Neural progenitor cell (in vitro differentiated cells): ENCODE results near the gene RNF187. TPM values are rescaled to one million over a fixed set of nuclear protein-coding genes. Genes with fewer than 3 reads are reported as not detected.

ENCODE experiments used
- DNase-seq: peaks from one replicate; pipeline ENCODE4 v3.0.0-alpha.2; 2016; ENCODE audit warnings: low spot score
- H2AFZ ChIP-seq: fragments of 200-600 bp; sonication (generic); replicated peaks from 2 replicates; pipeline ENCODE4 v1.6.1; 2016; ENCODE audit warnings: antibody characterized with exemption
- H3F3A ChIP-seq: fragments of 200-600 bp; sonication (generic); 2 replicates; pipeline ENCODE4 v1.6.1; 2016; ENCODE audit warnings: antibody characterized with exemption, low read depth
- H3K27ac ChIP-seq: fragments of 200-600 bp; sonication (generic); 2 replicates; pipeline ENCODE4 v1.5.1; 2016; ENCODE audit warnings: mild to moderate bottlenecking
- H3K27me3 ChIP-seq: fragments of 200-600 bp; sonication (generic); 2 replicates; pipeline ENCODE4 v1.6.1; 2016; ENCODE audit warnings: mild to moderate bottlenecking, moderate library complexity
- H3K36me3 ChIP-seq: fragments of 200-600 bp; sonication (generic); 2 replicates; pipeline ENCODE4 v1.5.1; 2016
- H3K4me1 ChIP-seq: fragments of 200-600 bp; sonication (generic); 2 replicates; pipeline ENCODE4 v1.6.1; 2016; ENCODE audit warnings: mixed run types
- H3K4me2 ChIP-seq: fragments of 200-600 bp; sonication (generic); 2 replicates; pipeline ENCODE4 v1.6.1; 2016
- H3K4me3 ChIP-seq: fragments of 200-600 bp; sonication (generic); 2 replicates; pipeline ENCODE4 v1.5.1; 2016
- H3K79me2 ChIP-seq: fragments of 200-600 bp; sonication (generic); 2 replicates; pipeline ENCODE4 v1.6.1; 2016; ENCODE audit warnings: low read depth
- H3K9ac ChIP-seq: fragments of 200-600 bp; sonication (generic); 2 replicates; pipeline ENCODE4 v1.6.1; 2016
- H3K9me3 ChIP-seq: fragments of 200-600 bp; sonication (generic); 2 replicates; pipeline ENCODE4 v1.5.1; 2016; ENCODE audit warnings: low read depth
- H4K20me1 ChIP-seq: fragments of 200-600 bp; sonication (generic); 2 replicates; pipeline ENCODE4 v1.6.1; 2016; ENCODE audit warnings: low read depth
- H3K27ac Mint-ChIP-seq: 3 replicates; pipeline ENCODE4 v1.8.0; 2021; ENCODE audit warnings: mixed read lengths
- H3K27me3 Mint-ChIP-seq: 2 replicates; pipeline ENCODE4 v1.8.0; 2022; ENCODE audit warnings: low read depth, mild to moderate bottlenecking, inconsistent platforms, moderate library complexity, mixed read lengths; ENCODE audit not compliant: insufficient read depth
- H3K36me3 Mint-ChIP-seq: 3 replicates; pipeline ENCODE4 v1.8.0; 2021; ENCODE audit warnings: mixed read lengths
- H3K4me1 Mint-ChIP-seq: 3 replicates; pipeline ENCODE4 v1.8.0; 2021; ENCODE audit warnings: mixed read lengths
- H3K4me3 Mint-ChIP-seq: 3 replicates; pipeline ENCODE4 v1.8.0; 2021; ENCODE audit warnings: mild to moderate bottlenecking, moderate library complexity, mixed read lengths
- H3K9me3 Mint-ChIP-seq: 3 replicates; pipeline ENCODE4 v1.8.0; 2020; ENCODE audit warnings: mixed read lengths
- CTCF ChIP-seq: fragments of 200-600 bp; sonication (generic); IDR thresholded peaks from 2 replicates; pipeline ENCODE4 v1.5.1; 2017; ENCODE audit warnings: antibody characterized with exemption, mild to moderate bottlenecking
- EZH2 ChIP-seq: fragments of 200-600 bp; sonication (generic); IDR thresholded peaks from 2 replicates; pipeline ENCODE4 v1.6.1; 2017; ENCODE audit warnings: antibody characterized with exemption, mild to moderate bottlenecking, moderate library complexity
- EZH2phosphoT487 ChIP-seq: fragments of 200-600 bp; sonication (generic); IDR thresholded peaks from 2 replicates; pipeline ENCODE4 v1.6.1; 2017; ENCODE audit warnings: antibody characterized with exemption
- total RNA-seq: library from RNA; depleted of rRNA; stranded (reverse); fragments of >200 nt; gene quantifications from 2 replicates; pipeline ENCODE4 v1.2.3, GENCODE V29; 2015; ENCODE audit warnings: low replicate concordance

RNF187 gene
- total RNA-seq, 1 donor from 2014 or later: 16.1 TPM

- no peak overlapping the region for H3K9ac ChIP-seq
- Mint-ChIP-seq H3K4me3 (peak overlapping the region; percentile 78), H3K9me3 (peaks cover 1% of the 10 kb centered on the region), H3K4me1 (peaks cover 45% of the 10 kb centered on the region), H3K27me3 (peaks cover 24% of the 10 kb centered on the region), H3K27ac (no peak overlapping the region), H3K36me3 (no peaks in the 10 kb centered on the region)
- H2AFZ ChIP-seq: no peak overlapping the region
- H4K20me1 ChIP-seq: peaks cover 18% of the 10 kb centered on the region
- no peak overlapping the region for H3K4me3 ChIP-seq
- TF ChIP-seq CTCF: no peak
- no peak overlapping the region for H3K27ac ChIP-seq
- H3K36me3 ChIP-seq: no peaks in the 10 kb centered on the region
- no peak overlapping the region for H3K4me2 ChIP-seq
- peaks cover 55% of the 10 kb centered on the region for H3F3A ChIP-seq
- DNase-seq: no peak
- H3K27me3 ChIP-seq: peaks cover 69% of the 10 kb centered on the region
- H3K9me3 ChIP-seq: no peaks in the 10 kb centered on the region
- H3K4me1 ChIP-seq: peaks cover 23% of the 10 kb centered on the region
- peaks cover 11% of the 10 kb centered on the region for H3K79me2 ChIP-seq
Measured at GRCh38 chr1:228460821-228461220, 26.4 kb upstream of the RNF187 start.

GRCh38 chr1:228462560-228462959, 24.6 kb upstream of the RNF187 start:
- H3K27me3 Mint-ChIP-seq: peaks cover 26% of the 10 kb centered on the region
- no peak overlapping the region for H3K4me3 ChIP-seq

GRCh38 chr1:228463009-228463558, 24.1 kb upstream of the RNF187 start:
- Histone ChIP-seq H3K4me3 (peak overlapping the region; percentile 61), H3K4me2 (peak overlapping the region; percentile 99), H3K79me2 (no peaks in the 10 kb centered on the region), H3K27ac (no peak overlapping the region), H3K4me1 (peaks cover 13% of the 10 kb centered on the region), H3F3A (peaks cover 39% of the 10 kb centered on the region), H3K9ac (no peak overlapping the region), H4K20me1 (peaks cover 8% of the 10 kb centered on the region), H3K9me3 (no peaks in the 10 kb centered on the region), H3K27me3 (peaks cover 92% of the 10 kb centered on the region), H2AFZ (no peak overlapping the region), H3K36me3 (no peaks in the 10 kb centered on the region)
- Mint-ChIP-seq H3K9me3 (peaks cover 1% of the 10 kb centered on the region), H3K27ac (no peak overlapping the region), H3K27me3 (peaks cover 29% of the 10 kb centered on the region), H3K4me1 (peaks cover 40% of the 10 kb centered on the region), H3K36me3 (no peaks in the 10 kb centered on the region), H3K4me3 (peak overlapping the region; percentile 95)
- no peak for DNase-seq
- TF ChIP-seq EZH2phosphoT487: no peak
- TF ChIP-seq EZH2: no peak
- TF ChIP-seq CTCF: no peak

More at GRCh38 chr1:228462560-228462959, 24.6 kb upstream of the RNF187 start:
- no peaks in the 10 kb centered on the region for H3K79me2 ChIP-seq
- H3K9me3 Mint-ChIP-seq: peaks cover 1% of the 10 kb centered on the region
- peaks cover 42% of the 10 kb centered on the region for H3F3A ChIP-seq
- H3K27ac Mint-ChIP-seq: no peak overlapping the region
- H3K27ac ChIP-seq: no peak overlapping the region
- no peak overlapping the region for H3K9ac ChIP-seq
- peak overlapping the region; percentile 95 for H3K4me3 Mint-ChIP-seq
- H2AFZ ChIP-seq: no peak overlapping the region
- peaks cover 40% of the 10 kb centered on the region for H3K4me1 Mint-ChIP-seq
- DNase-seq: no peak
- H3K4me2 ChIP-seq: no peak overlapping the region
- H4K20me1 ChIP-seq: peaks cover 9% of the 10 kb centered on the region
- H3K9me3 ChIP-seq: no peaks in the 10 kb centered on the region
- peaks cover 87% of the 10 kb centered on the region for H3K27me3 ChIP-seq
- no peaks in the 10 kb centered on the region for H3K36me3 Mint-ChIP-seq
- no peaks in the 10 kb centered on the region for H3K36me3 ChIP-seq
- no peak for TF ChIP-seq CTCF
- no peak for TF ChIP-seq EZH2
- no peak for TF ChIP-seq EZH2phosphoT487
- H3K4me1 ChIP-seq: peaks cover 13% of the 10 kb centered on the region
